Loucy (cell line): ENCODE data around the gene ALCAM.

Experiments used
- EZH2phosphoT487 ChIP-seq: fragments of 200-600 bp; IDR thresholded peaks from 2 replicates; pipeline ENCODE4 v1.6.1; 2018; ENCODE audit warnings: antibody characterized with exemption, mild to moderate bottlenecking, moderate library complexity, borderline replicate concordance
- TF ChIP-seq, protein P1 (sequence below): fragments of 200-600 bp; sonication (generic); conservative IDR thresholded peaks from 2 replicates; pipeline ENCODE4 v1.5.1; 2014; ENCODE audit warnings: mild to moderate bottlenecking, antibody characterized with exemption, low read length

DNA sequence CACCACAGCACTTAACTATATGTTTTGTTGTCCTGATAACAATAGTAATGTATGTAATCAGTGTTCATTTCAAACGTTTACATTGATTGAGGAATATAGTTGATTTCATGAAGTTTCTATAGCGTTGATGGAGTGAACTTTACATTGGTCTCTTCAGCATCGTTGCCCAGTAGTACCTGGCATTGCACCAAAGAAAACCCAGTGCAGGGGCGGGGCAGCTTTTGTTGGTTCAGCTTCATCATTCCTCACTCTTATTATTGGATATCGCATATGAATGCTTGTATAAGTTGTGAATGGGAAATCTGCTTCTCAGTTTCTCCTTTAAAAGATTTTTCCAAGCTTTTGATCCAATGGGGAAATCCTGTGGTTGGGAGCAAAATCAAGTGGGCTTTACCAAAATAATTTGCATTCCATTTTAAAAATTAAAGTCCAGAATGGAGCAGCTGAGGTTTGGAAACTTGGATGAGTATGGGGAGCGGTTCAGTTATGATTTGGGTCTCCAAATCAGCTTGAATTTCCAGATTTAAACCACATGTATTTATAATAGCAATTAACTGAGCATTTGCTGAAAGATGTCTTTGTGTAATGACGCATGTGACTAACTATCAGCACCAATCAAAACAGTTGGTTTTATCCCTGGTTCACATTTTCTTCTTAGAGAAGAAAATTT lies 213.7 kb downstream of the ALCAM start:
- TF ChIP-seq, protein P1, sequence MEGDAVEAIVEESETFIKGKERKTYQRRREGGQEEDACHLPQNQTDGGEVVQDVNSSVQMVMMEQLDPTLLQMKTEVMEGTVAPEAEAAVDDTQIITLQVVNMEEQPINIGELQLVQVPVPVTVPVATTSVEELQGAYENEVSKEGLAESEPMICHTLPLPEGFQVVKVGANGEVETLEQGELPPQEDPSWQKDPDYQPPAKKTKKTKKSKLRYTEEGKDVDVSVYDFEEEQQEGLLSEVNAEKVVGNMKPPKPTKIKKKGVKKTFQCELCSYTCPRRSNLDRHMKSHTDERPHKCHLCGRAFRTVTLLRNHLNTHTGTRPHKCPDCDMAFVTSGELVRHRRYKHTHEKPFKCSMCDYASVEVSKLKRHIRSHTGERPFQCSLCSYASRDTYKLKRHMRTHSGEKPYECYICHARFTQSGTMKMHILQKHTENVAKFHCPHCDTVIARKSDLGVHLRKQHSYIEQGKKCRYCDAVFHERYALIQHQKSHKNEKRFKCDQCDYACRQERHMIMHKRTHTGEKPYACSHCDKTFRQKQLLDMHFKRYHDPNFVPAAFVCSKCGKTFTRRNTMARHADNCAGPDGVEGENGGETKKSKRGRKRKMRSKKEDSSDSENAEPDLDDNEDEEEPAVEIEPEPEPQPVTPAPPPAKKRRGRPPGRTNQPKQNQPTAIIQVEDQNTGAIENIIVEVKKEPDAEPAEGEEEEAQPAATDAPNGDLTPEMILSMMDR: no peak
- no peak for TF ChIP-seq EZH2phosphoT487
